DMS 273 (cell line): ENCODE measurements around the gene TMEM120B.
"Not testable (repeated sequence)": the region's sequence is repeated elsewhere in the genome, so short reads cannot be mapped to it uniquely, and the experiment has no call there.

Experiments used
- DNase-seq: peaks from one replicate; lab custom pipeline; 2025; ENCODE audit not compliant: unreplicated experiment; lab: John Stamatoyannopoulos, UW

The TMEM120B gene

DNA sequence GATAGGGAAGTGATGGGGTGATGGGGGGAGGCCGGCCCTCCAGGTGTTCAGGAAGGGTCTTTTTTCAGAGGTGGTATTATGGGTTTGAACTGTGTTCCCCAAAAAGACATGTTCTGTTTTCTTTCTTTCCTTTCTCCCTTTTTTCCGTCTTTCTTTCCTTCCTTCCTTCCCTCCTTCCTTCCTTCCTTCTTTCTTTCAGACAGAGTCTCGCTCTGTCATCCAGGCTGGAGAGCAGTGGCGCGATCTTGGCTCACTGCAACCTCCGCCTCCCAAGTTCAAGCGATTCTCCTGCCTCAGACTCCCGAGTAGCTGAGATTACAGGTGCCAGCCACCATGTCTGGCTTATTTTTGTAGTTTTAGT lies 3.5 kb upstream of the TMEM120B start:
- not testable (repeated sequence) for DNase-seq

GRCh38 chr12:121709478-121709961 lies 3.0 kb upstream of the TMEM120B start:
- no peak for DNase-seq

- no peak for DNase-seq
Measured at GRCh38 chr12:121711361-121712189, 977 bp upstream of the TMEM120B start.

GRCh38 chr12:121712190-121712460 lies 427 bp upstream of the TMEM120B start:
- peak; percentile 54 for DNase-seq

DNA sequence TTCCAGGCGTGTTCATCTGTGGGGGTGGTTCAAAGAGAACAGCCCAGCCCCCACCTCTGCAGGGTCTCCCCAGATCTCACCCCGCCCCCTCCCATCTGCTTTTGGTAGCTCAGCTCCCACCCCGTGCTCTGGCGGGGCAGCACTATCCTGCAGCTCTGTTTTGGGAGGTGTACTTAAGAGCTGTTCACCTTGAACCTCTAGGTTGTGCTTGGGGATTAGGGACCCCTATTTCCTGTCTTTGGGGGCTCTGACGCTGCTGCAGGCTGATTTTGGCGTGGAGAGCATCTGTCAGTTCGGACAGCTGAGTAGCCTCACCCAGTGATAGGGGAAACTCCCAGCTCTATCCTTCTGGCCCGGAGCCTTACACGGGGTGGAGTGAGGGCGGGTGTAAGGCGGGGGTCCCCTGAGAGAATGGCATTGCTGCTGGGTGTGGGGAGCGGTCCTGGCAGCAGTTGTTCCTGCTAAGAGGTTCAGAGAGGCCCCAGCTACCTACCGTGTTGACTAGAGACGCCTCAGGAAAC lies 765 bp downstream of the TMEM120B start:
- peak; percentile 72 for DNase-seq

DNA sequence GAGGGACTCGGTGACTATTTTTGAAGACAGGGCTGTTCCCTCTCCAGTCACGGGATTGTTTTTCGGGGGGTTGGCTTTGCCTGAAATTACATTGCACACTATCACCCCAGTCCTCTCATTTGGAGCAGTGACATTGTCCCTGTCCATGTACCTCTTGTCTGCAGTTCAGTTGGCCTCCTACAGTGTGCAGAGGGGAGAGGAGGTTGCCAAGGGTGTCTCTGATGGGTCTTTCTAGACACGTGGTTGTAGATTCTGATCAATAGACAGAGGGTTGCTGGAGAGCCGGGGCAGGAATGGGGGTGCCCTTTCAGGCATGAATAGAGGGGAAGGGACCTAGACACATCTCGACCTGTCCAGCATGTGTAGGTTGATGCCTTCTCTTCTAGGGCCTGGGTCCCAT lies 1.2 kb downstream of the TMEM120B start:
- peak; percentile 43 for DNase-seq

DNA sequence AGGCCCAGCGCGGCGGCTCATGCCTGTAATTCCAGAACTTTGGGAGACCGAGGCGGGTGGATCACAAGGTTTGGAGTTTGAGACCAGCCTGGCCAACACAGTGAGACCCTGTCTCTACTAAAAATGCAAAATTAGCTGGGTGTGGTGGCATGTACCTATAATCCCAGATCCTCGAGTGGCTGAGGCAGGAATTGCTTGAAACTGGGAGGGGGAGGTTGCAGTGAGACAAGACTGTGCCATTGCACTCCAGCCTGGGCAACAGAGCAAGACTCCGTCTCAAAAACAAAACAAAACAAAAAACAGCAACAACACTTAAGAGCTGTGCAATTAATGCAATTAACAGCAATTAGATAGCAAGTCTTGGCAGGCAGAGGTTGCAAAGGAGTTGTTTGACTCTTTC lies 2.5 kb downstream of the TMEM120B start:
- DNase-seq: not testable (repeated sequence)

DNA sequence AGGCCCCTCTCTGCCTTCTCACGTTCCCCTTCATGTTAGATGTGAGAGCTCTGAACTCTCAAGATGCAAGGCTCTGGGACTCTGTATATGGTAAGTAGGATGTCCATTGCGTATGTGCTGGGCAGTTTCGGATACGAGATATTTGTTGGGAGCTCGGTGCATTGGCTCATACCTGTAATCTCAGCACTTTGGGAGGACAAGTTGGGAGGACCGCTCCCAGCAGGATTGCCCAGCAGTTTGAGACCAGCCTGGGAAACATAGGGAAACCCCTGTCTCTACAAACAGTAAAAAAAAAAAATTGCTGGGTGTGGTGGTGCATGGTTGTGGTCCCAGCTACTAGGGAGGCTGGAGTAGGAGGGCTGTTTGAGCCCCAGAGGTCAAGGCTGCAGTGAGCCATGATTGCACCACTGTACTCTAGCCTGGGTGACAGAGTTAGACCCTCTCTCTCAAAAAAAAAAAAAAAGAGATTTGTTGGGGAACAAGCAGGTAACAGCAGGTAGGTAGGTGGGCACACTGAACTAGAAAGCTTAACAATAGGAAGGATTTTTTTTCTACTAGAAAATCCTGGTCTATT lies 3.4 kb downstream of the TMEM120B start:
- DNase-seq: no peak

DNA sequence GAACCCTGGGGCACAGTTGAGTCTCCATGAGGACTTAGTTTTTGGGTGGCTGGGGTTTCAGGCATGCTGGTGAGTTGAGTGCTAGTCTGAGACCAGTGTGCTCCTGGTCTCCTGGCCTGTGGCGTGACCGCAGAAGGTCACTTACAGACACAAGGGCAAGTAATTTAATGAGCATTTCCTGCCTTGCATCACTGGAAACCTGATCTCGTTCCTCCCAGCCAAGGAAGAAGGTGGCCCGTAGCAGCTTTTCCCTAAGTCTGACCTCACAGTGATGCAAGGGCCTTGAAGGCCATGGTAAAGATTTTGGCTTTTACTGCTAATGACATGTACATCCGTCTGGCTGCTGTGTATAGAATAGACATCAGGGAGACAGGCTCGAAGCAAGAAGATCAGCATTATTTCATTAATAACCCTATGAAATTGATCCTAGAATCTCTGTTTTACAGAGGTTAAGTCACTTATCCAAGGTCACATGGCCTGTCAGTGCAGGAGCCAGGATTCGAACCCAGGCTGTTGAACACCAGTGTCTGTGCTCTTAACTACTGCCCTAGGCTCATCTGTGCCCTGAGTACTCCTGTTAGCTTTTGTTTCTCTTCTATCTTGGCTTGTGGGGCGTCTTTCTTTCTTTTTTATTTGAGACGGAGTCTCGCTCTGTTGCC lies 4.6 kb downstream of the TMEM120B start:
- peak; percentile 9 for DNase-seq

- peak; percentile 56 for DNase-seq
Measured at GRCh38 chr12:121718653-121719239, 6.2 kb downstream of the TMEM120B start.

GRCh38 chr12:121719926-121720414 lies 7.4 kb downstream of the TMEM120B start:
- no peak for DNase-seq

DNA sequence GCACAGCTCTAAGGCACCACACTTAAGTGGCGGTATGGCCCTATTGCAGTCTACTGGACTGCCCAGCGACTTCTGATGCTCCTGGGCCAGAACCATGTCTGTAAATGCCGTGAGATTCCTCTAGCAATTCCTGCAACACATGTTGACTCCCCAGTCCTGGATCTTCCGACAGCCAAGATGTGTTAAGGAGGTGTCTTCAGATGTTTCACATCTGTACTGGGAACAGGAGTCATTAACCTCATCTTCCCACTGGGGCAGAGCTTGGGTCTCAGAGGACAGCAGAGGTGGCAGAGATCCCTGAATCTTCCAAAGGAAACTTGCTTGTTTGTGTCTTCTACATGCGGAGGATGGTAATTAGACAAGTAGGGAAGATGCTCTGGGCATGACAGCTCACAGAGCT lies 8.2 kb downstream of the TMEM120B start:
- DNase-seq: no peak

DNA sequence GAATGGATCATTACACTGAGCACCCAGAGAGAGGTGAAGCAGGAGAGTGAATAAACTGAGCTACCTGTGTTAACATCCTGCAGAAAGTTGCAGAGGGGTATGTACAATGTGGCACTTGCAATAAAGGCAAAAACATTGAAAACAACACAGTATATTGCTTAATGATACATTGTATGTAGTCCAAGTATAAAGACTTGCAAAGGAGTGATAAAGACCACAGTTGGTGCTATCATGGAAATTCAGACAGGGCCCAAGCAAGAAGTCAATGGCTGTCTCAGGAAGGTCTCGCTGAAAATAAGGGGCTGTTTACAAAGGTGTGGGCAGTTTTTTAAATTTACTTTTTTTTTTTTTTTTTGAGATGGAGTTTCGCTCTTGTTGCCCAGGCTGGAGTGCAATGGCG lies 10.0 kb downstream of the TMEM120B start:
- DNase-seq: no peak

DNA sequence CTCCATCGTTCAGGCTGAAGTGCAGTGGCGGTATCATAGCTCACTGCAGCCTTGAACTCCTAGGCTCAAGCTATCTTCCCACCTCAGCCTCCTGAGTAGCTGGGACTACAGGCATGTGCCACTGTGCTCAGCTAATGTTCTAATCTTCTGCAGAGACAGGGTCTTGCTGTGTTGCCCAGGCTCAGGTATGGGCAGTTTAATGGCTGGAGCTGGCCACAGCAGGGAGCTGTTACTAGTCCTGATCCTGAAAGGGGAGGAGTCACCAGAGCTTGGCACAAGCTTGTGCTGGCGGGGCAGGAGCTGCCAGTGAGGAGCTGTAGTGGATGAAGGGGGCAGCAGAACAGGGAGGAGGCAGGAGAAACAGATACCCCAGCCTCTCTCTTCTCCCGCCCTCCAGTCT lies 10.6 kb downstream of the TMEM120B start:
- DNase-seq: no peak

DNA sequence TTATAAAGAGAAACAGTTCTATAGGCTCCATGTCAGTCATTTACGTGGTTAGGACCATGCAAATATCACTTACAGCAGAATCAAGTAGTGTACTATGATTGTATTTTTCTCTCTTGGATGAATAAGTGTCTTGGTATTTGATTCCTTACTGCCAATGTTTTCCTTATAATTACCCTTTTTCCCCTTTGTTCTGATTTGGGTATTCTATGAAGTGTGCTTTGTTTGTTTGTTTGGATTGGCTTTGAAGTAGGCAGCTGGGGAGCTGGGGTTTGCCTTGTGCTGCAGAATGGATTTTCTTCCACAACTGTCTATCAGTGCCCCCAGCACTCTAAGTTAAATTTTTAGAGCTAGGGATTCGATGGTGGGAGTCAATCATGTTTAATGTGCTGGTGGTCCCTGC lies 12.4 kb downstream of the TMEM120B start:
- no peak for DNase-seq

DNA sequence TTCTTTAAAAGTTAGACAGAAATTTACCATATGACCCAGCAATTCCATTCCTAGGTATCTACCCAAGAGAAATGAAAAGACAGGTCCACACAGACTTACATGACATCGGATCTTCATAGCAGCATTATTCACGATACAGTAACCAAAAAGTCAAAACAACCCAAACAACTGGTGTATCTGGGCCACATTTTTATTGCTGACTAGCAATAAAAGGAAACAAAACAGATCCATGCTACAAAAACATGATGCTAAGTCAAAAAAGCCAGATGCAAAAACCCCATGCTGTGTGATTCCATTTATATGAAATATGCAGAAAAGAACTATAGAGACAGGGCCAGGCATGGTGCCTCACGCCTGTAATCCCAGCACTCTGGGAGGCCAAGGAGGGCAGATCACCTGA lies 12.9 kb downstream of the TMEM120B start:
- no peak for DNase-seq

GRCh38 chr12:121729021-121729420 lies 16.5 kb downstream of the TMEM120B start:
- DNase-seq: no peak

DNA sequence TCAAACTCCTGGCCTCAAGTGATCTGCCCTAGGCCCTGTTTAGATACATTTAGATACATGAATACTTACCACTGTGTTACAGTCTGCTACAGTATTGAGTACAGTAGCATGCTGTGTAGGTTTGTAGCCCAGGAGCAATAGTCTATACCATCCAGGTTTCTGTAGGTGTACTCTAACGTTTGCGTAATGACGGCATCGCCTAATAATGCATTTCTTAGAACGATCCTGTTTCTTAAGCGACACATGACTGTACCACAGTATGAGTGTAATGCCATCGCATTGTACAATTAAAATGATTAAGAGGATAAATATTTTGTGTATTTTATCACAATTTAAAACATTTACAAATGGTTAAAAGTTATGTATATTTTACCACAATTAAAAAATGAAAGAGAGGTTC lies 18.9 kb downstream of the TMEM120B start:
- no peak for DNase-seq

DNA sequence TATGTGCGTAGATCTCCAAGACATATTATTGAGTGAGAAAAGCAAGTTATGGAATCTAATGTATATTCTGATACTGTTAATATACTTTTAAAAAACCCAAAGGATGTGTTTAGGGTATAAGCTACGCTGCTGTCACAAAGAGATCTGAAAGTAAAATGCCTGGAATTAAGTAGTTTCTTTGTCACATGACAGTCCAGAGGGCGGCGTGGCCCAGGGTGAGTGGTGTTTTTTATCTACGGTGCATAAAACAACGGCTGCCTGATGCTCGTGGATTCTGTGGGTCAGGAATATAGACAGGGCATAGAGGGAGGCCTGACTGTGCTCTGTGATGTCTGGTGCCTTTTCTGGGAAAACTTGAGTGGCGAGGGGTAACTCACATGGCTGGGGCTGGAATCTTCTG lies 21.3 kb downstream of the TMEM120B start:
- DNase-seq: no peak

DNA sequence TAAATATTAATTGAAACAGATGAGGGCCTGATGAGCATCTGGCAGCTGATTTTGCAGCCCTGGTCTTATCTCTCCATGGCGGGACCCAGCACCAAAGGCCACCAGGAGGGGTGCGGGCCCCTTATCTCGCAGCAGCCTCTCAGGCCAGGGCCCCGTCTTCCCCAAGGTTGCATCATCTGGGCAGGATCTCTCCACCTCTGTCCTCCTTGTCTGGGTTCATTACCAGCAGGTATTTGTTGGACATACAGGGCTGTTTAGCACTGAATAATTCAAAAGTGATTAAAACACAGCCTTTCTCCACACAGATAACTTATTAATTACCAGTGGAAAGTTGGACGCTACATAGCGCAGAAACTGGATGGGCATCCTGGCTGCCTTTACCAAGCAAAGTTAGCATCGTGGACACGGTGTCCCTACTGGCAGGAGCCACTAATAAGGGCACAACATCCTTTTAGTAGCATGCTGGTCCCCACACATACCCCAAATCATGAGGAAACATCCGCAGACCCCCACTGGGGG lies 25.8 kb downstream of the TMEM120B start:
- no peak for DNase-seq

- DNase-seq: peak; percentile 50
Measured at GRCh38 chr12:121740847-121741246, 28.3 kb downstream of the TMEM120B start.
